HCT116 (cell line): ENCODE measurements around the gene NAALADL2. TPM values are rescaled to one million over a fixed set of nuclear protein-coding genes. Genes with fewer than 3 reads are reported as not detected.

Experiments used
- ATAC-seq: fragments of 200-7000 bp; cut with Tn5 transposase; 2 replicates; pipeline ENCODE4 v1.9.1; 2020; ENCODE audit warnings: mild to moderate bottlenecking, moderate library complexity
- BruUV-seq: library from RNA; stranded (reverse); fragments of 400-500 nt; replicated peaks from 2 replicates; lab custom pipeline; 2021; lab: Mats Ljungman, UMichigan
- CTCF ChIA-PET: fragments of 300-600 bp; sonication (Branson Sonifier 250); formaldehyde crosslinking; loops from one replicate; lab custom pipeline; 2021; ENCODE audit warnings: antibody characterized with exemption; lab: Charles Lee
- POLR2A ChIA-PET: fragments of 300-600, 350-600 bp; sonication (Branson Sonifier 250); formaldehyde crosslinking; loops from one replicate; lab custom pipeline; 2021; ENCODE audit warnings: antibody characterized with exemption; lab: Charles Lee
- RAD21 ChIA-PET, 2 experiments: fragments of 300-600 bp; sonication (Branson Sonifier 250); formaldehyde crosslinking; loops; one replicate each; lab custom pipeline; 2023; ENCODE audit warnings: low total read pairs in 2 of 2; ENCODE audit not compliant: uncharacterized antibody in 2 of 2, unreplicated experiment in 2 of 2, low non-redundant PET in 1 of 2; lab: Charles Lee
- DNase-seq: peaks from one replicate; pipeline ENCODE4 v3.0.0-alpha.2; 2010; ENCODE audit warnings: low read depth, low spot score
- H2AFZ ChIP-seq: fragments of 200-600 bp; shearing (Covaris generic), sonication (generic); 2 replicates; pipeline ENCODE4 v1.6.1; 2017; ENCODE audit warnings: low read depth, mixed run types, mixed read lengths, antibody characterized with exemption, low read length; ENCODE audit not compliant: poor library complexity, severe bottlenecking
- H3K27ac ChIP-seq: 2 replicates; pipeline ENCODE4 v1.5.1; 2012; ENCODE audit warnings: low read depth, low read length
- H3K27me3 ChIP-seq: fragments of 200-600 bp; sonication (generic); 2 replicates; pipeline ENCODE4 v1.6.1; 2016; ENCODE audit warnings: mixed run types, low read length, mixed read lengths; ENCODE audit not compliant: insufficient read depth
- H3K36me3 ChIP-seq, 2 experiments: fragments of 200-500 bp in 1 of 2; fragments of 200-600 bp in 1 of 2; sonication (Bioruptor generic) in 1 of 2; sonication (generic) in 1 of 2; 2 replicates each; pipeline versions ENCODE4 v1.5.1 to v1.6.1; 2014 to 2016; ENCODE audit warnings: low read length in 2 of 2, inconsistent platforms in 1 of 2, mixed read lengths in 1 of 2, mixed run types in 1 of 2; ENCODE audit not compliant: insufficient read depth in 2 of 2, control insufficient read depth in 1 of 2
- H3K4me1 ChIP-seq, 2 experiments: fragments of 200-600 bp in 1 of 2; sonication (generic) in 1 of 2; 2 replicates each; pipeline versions ENCODE4 v1.5.1 to v1.6.1; 2012 to 2017; ENCODE audit warnings: low read length in 2 of 2, inconsistent platforms in 1 of 2, mild to moderate bottlenecking in 1 of 2, mixed read lengths in 1 of 2, mixed run types in 1 of 2, moderate library complexity in 1 of 2; ENCODE audit not compliant: insufficient read depth in 2 of 2, control insufficient read depth in 1 of 2
- H3K4me2 ChIP-seq: fragments of 200-600 bp; sonication (generic); 2 replicates; pipeline ENCODE4 v1.6.1; 2017; ENCODE audit warnings: mixed run types, low read length, mixed read lengths
- H3K4me3 ChIP-seq, 2 experiments: fragments of 200-600 bp in 1 of 2; sonication (generic) in 1 of 2; replicated peaks in 1 of 2; 2 replicates each; pipeline ENCODE4 v1.5.1; 2011 to 2016; ENCODE audit warnings: low read length in 2 of 2, control low read depth in 1 of 2, low read depth in 1 of 2, mild to moderate bottlenecking in 1 of 2, mixed read lengths in 1 of 2, mixed run types in 1 of 2
- H3K79me2 ChIP-seq: fragments of 200-600 bp; sonication (generic); 2 replicates; pipeline ENCODE4 v1.6.1; 2017; ENCODE audit warnings: mild to moderate bottlenecking, mixed run types, low read length, moderate library complexity, mixed read lengths; ENCODE audit not compliant: insufficient read depth
- H3K9ac ChIP-seq: fragments of 200-600 bp; sonication (generic); 2 replicates; pipeline ENCODE4 v1.6.1; 2016; ENCODE audit warnings: low read length, mixed read lengths
- H3K9me2 ChIP-seq: fragments of 200-600 bp; sonication (generic), shearing (Covaris generic); 2 replicates; pipeline ENCODE4 v1.6.1; 2017; ENCODE audit warnings: mixed run types, mild to moderate bottlenecking, moderate library complexity; ENCODE audit not compliant: insufficient read depth
- H3K9me3 ChIP-seq, 2 experiments: fragments of 200-500 bp in 1 of 2; fragments of 200-600 bp in 1 of 2; sonication (Bioruptor generic) in 1 of 2; sonication (generic) in 1 of 2; 2 replicates each; pipeline ENCODE4 v1.6.1; 2014 to 2017; ENCODE audit warnings: low read length in 2 of 2, mixed read lengths in 2 of 2, inconsistent platforms in 1 of 2, low read depth in 1 of 2, mild to moderate bottlenecking in 1 of 2, mixed run types in 1 of 2, moderate library complexity in 1 of 2; ENCODE audit not compliant: control insufficient read depth in 1 of 2, insufficient read depth in 1 of 2
- H4K20me1 ChIP-seq: fragments of 200-600 bp; sonication (generic), shearing (Covaris generic); 2 replicates; pipeline ENCODE4 v1.6.1; 2017; ENCODE audit warnings: mixed run types, mild to moderate bottlenecking, moderate library complexity; ENCODE audit not compliant: insufficient read depth
- ATF3 ChIP-seq: IDR thresholded peaks from 2 replicates; pipeline ENCODE4 v1.6.1; 2012
- CBX3 ChIP-seq: IDR thresholded peaks from 2 replicates; pipeline ENCODE4 v1.6.1; 2012; ENCODE audit warnings: low read depth
- CEBPB ChIP-seq: IDR thresholded peaks from 2 replicates; pipeline ENCODE4 v1.6.1; 2012; ENCODE audit warnings: low read depth
- CTCF ChIP-seq, 3 experiments: fragments of 200-600 bp in 1 of 3; sonication (generic) in 1 of 3; IDR thresholded peaks in 2 of 3; conservative IDR thresholded peaks in 1 of 3; 2 replicates each; pipeline ENCODE4 v1.5.1; 2012 to 2017; ENCODE audit warnings: low read depth in 2 of 3, low read length in 2 of 3, antibody characterized with exemption in 1 of 3, borderline replicate concordance in 1 of 3, control low read depth in 1 of 3, mild to moderate bottlenecking in 1 of 3, mixed read lengths in 1 of 3, mixed run types in 1 of 3, moderate library complexity in 1 of 3; ENCODE audit not compliant: insufficient read depth in 1 of 3
- ELF1 ChIP-seq: IDR thresholded peaks from 2 replicates; pipeline ENCODE4 v1.6.1; 2012; ENCODE audit warnings: low read depth, borderline replicate concordance
- EZH2 ChIP-seq: fragments of 200-600 bp; sonication (generic); IDR thresholded peaks from 2 replicates; pipeline ENCODE4 v1.6.1; 2017; ENCODE audit warnings: antibody characterized with exemption, mixed run types
- FOSL1 ChIP-seq: IDR thresholded peaks from 2 replicates; pipeline ENCODE4 v1.6.1; 2012; ENCODE audit warnings: low read depth
- JUND ChIP-seq: IDR thresholded peaks from 2 replicates; pipeline ENCODE4 v1.6.1; 2012
- MAX ChIP-seq: IDR thresholded peaks from 2 replicates; pipeline ENCODE4 v1.6.1; 2012
- POLR2A ChIP-seq: IDR thresholded peaks from 2 replicates; pipeline ENCODE4 v1.7.0; 2011; ENCODE audit warnings: borderline replicate concordance; ENCODE audit not compliant: insufficient read depth, insufficient read length; ENCODE audit errors: extremely low read depth
- POLR2AphosphoS5 ChIP-seq: IDR thresholded peaks from 2 replicates; pipeline ENCODE4 v1.6.1; 2011; ENCODE audit warnings: mild to moderate bottlenecking, low read depth, low read length, moderate library complexity
- SIN3A ChIP-seq: IDR thresholded peaks from 2 replicates; pipeline ENCODE4 v1.6.1; 2012; ENCODE audit warnings: low read depth
- SP1 ChIP-seq: IDR thresholded peaks from 2 replicates; pipeline ENCODE4 v1.6.1; 2012; ENCODE audit warnings: low read depth
- SRF ChIP-seq: IDR thresholded peaks from 2 replicates; pipeline ENCODE4 v1.6.1; 2012; ENCODE audit warnings: low read depth
- TCF7L2 ChIP-seq: IDR thresholded peaks from 2 replicates; pipeline ENCODE4 v1.7.0; 2011; ENCODE audit warnings: borderline replicate concordance, inconsistent platforms; ENCODE audit not compliant: insufficient read depth, insufficient read length; ENCODE audit errors: extremely low read depth
- YY1 ChIP-seq: IDR thresholded peaks from 2 replicates; pipeline ENCODE4 v1.6.1; 2011; ENCODE audit warnings: low read length, low read depth, moderate library complexity, mild to moderate bottlenecking; ENCODE audit not compliant: insufficient replicate concordance; ENCODE audit errors: extremely low read depth
- ZNF274 ChIP-seq: fragments of 200-500 bp; sonication (Bioruptor generic); IDR thresholded peaks from 2 replicates; pipeline ENCODE4 v1.6.1; 2014; ENCODE audit warnings: mild to moderate bottlenecking, low read depth, low read length, inconsistent platforms
- intact Hi-C: fragments of 100-400 bp; cut with micrococcal nuclease; formaldehyde crosslinking; loops from 2 replicates; pipeline ENCODE4 v1.10.0; 2022
- total RNA-seq: library from RNA; stranded (reverse); gene quantifications from one replicate; pipeline ENCODE4 v1.2.1, GENCODE V29; 2021; ENCODE audit not compliant: unreplicated experiment

The NAALADL2 gene
- total RNA-seq, 1 experiment from 2014 or later = 2.9 TPM

- H3K9ac ChIP-seq = no peak overlapping the region
- H3K4me3 ChIP-seq = no peak overlapping the region
- intact Hi-C loops = no loop called here
- no peak overlapping the region for H3K27ac ChIP-seq
- H3K9me2 ChIP-seq = no peaks in the 10 kb centered on the region
- H3K36me3 ChIP-seq = no peaks in the 10 kb centered on the region
- no TSS peak for BruUV-seq
- H3K79me2 ChIP-seq = no peaks in the 10 kb centered on the region
- RAD21 ChIA-PET = no interaction called here
- no peaks in the 10 kb centered on the region for H3K9me3 ChIP-seq
- H4K20me1 ChIP-seq = no peaks in the 10 kb centered on the region
- H3K27me3 ChIP-seq = no peaks in the 10 kb centered on the region
- CTCF ChIA-PET = no interaction called here
- ATAC-seq = no peak
- H3K4me2 ChIP-seq = no peak overlapping the region
- DNase-seq = no peak
- no peak overlapping the region for H2AFZ ChIP-seq
- TF ChIP-seq CTCF (IDR thresholded peaks at IDR 0.05 in 2 of 3, conservative IDR thresholded peaks at IDR 0.05 in 1 of 3; ENCODE audit: borderline replicate concordance in 1 of 3, insufficient read depth in 1 of 3, low read depth in 2 of 3, low read length in 2 of 3) (no peak), FOSL1 (no peak), ATF3 (no peak), ZNF274 (no peak), POLR2AphosphoS5 (no peak), MAX (no peak), SIN3A (no peak), EZH2 (no peak), ELF1 (no peak), CBX3 (no peak), JUND (no peak), SP1 (no peak), POLR2A (no peak), CEBPB (no peak), SRF (no peak), TCF7L2 (no peak), YY1 (no peak)
- TF ChIP-seq, all 23 proteins: peak for 0
- POLR2A ChIA-PET = no interaction called here
- no peaks in the 10 kb centered on the region for H3K4me1 ChIP-seq
These were observed 146.7 kb downstream of the NAALADL2 start for GRCh38 chr3:175005881-175006280.
